Muscle of leg (tissue), 11 donors: Measurements from ENCODE around the gene THOC5. TPM values are rescaled to one million over a fixed set of nuclear protein-coding genes. Genes with fewer than 3 reads are reported as not detected.

Experiments
- DNase-seq: peaks from one replicate; pipeline ENCODE4 v3.0.0; 2013
- H3K27ac ChIP-seq: one replicate; pipeline ENCODE4 v1.5.1; 2013; ENCODE audit warnings: mild to moderate bottlenecking, low read length, control low read depth
- H3K27me3 ChIP-seq: one replicate; pipeline ENCODE4 v1.6.1; 2013; ENCODE audit warnings: low read length; ENCODE audit not compliant: control insufficient read depth, insufficient read depth
- H3K36me3 ChIP-seq: one replicate; pipeline ENCODE4 v1.6.1; 2013; ENCODE audit warnings: low read length; ENCODE audit not compliant: control insufficient read depth, insufficient read depth
- H3K4me1 ChIP-seq: one replicate; pipeline ENCODE4 v1.6.1; 2013; ENCODE audit warnings: low read length; ENCODE audit not compliant: control insufficient read depth, insufficient read depth
- H3K4me3 ChIP-seq: one replicate; pipeline ENCODE4 v1.5.1; 2013; ENCODE audit warnings: low read length, control low read depth
- H3K9me3 ChIP-seq: replicated peaks from 2 replicates; pipeline ENCODE4 v1.6.1; 2013; ENCODE audit warnings: low read depth, low read length; ENCODE audit not compliant: control insufficient read depth
- WGBS: methylation state at CpG from one replicate; pipeline ENCODE4 v1.1.5; 2013; ENCODE audit warnings: missing lambda C conversion rate; ENCODE audit not compliant: insufficient coverage; 5-methylcytosine and 5-hydroxymethylcytosine counted together
- polyA plus RNA-seq, 8 donors: library from polyadenylated mRNA; unstranded; fragments of 120-200 nt; gene quantifications; one replicate each; pipeline versions ENCODE4 v1.2.1 to v1.2.3, GENCODE V29; 2013; ENCODE audit warnings: inconsistent platforms in 1 of 8, low replicate concordance in 1 of 8; ENCODE audit not compliant: insufficient read length in 8 of 8, insufficient read depth in 1 of 8
- total RNA-seq: library from RNA; stranded (reverse); fragments of 120-200 nt; gene quantifications from one replicate; pipeline ENCODE4 v1.2.4, GENCODE V29; 2013

THOC5 gene
- total and polyA plus RNA-seq, 9 donors: 18.9 to 28.4 (median 22.3) TPM

- no peak for DNase-seq
- H3K9me3 ChIP-seq: no peaks in the 10 kb centered on the region
- no peaks in the 10 kb centered on the region for H3K36me3 ChIP-seq
- no peak within 1 kb of the TSS for H3K27ac ChIP-seq
- peak within 1 kb of the TSS; percentile 19 for H3K4me3 ChIP-seq
- H3K4me1 ChIP-seq: peaks cover 17% of the 10 kb centered on the region
- WGBS: 3% methylated on average over 47 of the region's 48 CpGs
- H3K27me3 ChIP-seq: peaks cover 64% of the 10 kb centered on the region
These were observed 73.9 kb downstream of the THOC5 start, which contains the start of gene NEFH for GRCh38 chr22:29479417-29480261. TSS of gene NEFH (plus strand) at chr22:29480218. CDS start at chr22:29480263, 45 bp downstream.

- peaks cover 17% of the 10 kb centered on the region for H3K4me1 ChIP-seq
- H3K4me3 ChIP-seq: no peak overlapping the region
- no peaks in the 10 kb centered on the region for H3K36me3 ChIP-seq
- H3K27ac ChIP-seq: no peak overlapping the region
- no peaks in the 10 kb centered on the region for H3K9me3 ChIP-seq
- DNase-seq: peak; percentile 40
- H3K27me3 ChIP-seq: peaks cover 64% of the 10 kb centered on the region
- whole genome bisulfite sequencing: 5% methylated on average over 13 of the region's 21 CpGs
These were observed 75.0 kb downstream of the THOC5 start for GRCh38 chr22:29478326-29479276.

GRCh38 chr22:29477723-29478318 lies 75.7 kb downstream of the THOC5 start:
- H3K27me3 ChIP-seq: peaks cover 67% of the 10 kb centered on the region
- peaks cover 17% of the 10 kb centered on the region for H3K4me1 ChIP-seq
- no peaks in the 10 kb centered on the region for H3K36me3 ChIP-seq
- no peak overlapping the region for H3K27ac ChIP-seq
- no peak for DNase-seq
- no peak overlapping the region for H3K4me3 ChIP-seq
- no CpG with 5 or more reads among the region's 4 CpGs for WGBS
- no peaks in the 10 kb centered on the region for H3K9me3 ChIP-seq

- Histone ChIP-seq H3K27ac (no peak overlapping the region), H3K9me3 (no peaks in the 10 kb centered on the region), H3K4me1 (peaks cover 9% of the 10 kb centered on the region), H3K36me3 (no peaks in the 10 kb centered on the region), H3K27me3 (peaks cover 59% of the 10 kb centered on the region), H3K4me3 (no peak overlapping the region)
- DNase-seq: no peak
- WGBS: 16% methylated on average over 3 of the region's 6 CpGs
These were observed 77.4 kb downstream of the THOC5 start for GRCh38 chr22:29476116-29476515.

- 88% methylated on average over 5 of the region's 8 CpGs for WGBS
- Histone ChIP-seq H3K36me3 (no peaks in the 10 kb centered on the region), H3K27ac (no peak overlapping the region), H3K27me3 (peaks cover 60% of the 10 kb centered on the region), H3K4me1 (peaks cover 8% of the 10 kb centered on the region), H3K4me3 (no peak overlapping the region), H3K9me3 (no peaks in the 10 kb centered on the region)
- DNase-seq: no peak
These were observed 78.0 kb downstream of the THOC5 start for GRCh38 chr22:29475550-29475949.

GRCh38 chr22:29473001-29473400 lies 80.6 kb downstream of the THOC5 start:
- Histone ChIP-seq H3K27me3 (peaks cover 55% of the 10 kb centered on the region), H3K4me3 (no peak overlapping the region), H3K27ac (no peak overlapping the region), H3K4me1 (peaks cover 8% of the 10 kb centered on the region), H3K9me3 (no peaks in the 10 kb centered on the region), H3K36me3 (no peaks in the 10 kb centered on the region)
- WGBS: 74% methylated on average over 5 of the region's 5 CpGs
- DNase-seq: no peak

GRCh38 chr22:29470159-29470855 lies 83.2 kb downstream of the THOC5 start:
- WGBS: 6% methylated on average over 45 of the region's 54 CpGs
- peak overlapping the region; percentile 3 for H3K4me3 ChIP-seq

GRCh38 chr22:29469755-29470154 lies 83.8 kb downstream of the THOC5 start:
- H3K36me3 ChIP-seq: no peaks in the 10 kb centered on the region
- DNase-seq: no peak
- WGBS: 42% methylated on average over 7 of the region's 9 CpGs
- H3K27me3 ChIP-seq: peaks cover 45% of the 10 kb centered on the region
- H3K4me3 ChIP-seq: no peak overlapping the region
- H3K9me3 ChIP-seq: no peaks in the 10 kb centered on the region
- no peak overlapping the region for H3K27ac ChIP-seq
- peaks cover 8% of the 10 kb centered on the region for H3K4me1 ChIP-seq

More at GRCh38 chr22:29470159-29470855, 83.2 kb downstream of the THOC5 start:
- Histone ChIP-seq H3K27ac (no peak overlapping the region), H3K4me1 (peaks cover 8% of the 10 kb centered on the region), H3K27me3 (peaks cover 45% of the 10 kb centered on the region), H3K9me3 (no peaks in the 10 kb centered on the region), H3K36me3 (no peaks in the 10 kb centered on the region)
- DNase-seq: peak; percentile 57

GRCh38 chr22:29464581-29464980 lies 89.0 kb downstream of the THOC5 start:
- H3K36me3 ChIP-seq: no peaks in the 10 kb centered on the region
- no peak overlapping the region for H3K4me3 ChIP-seq
- no peaks in the 10 kb centered on the region for H3K4me1 ChIP-seq
- whole genome bisulfite sequencing: 58% methylated on average over 5 of the region's 7 CpGs
- H3K9me3 ChIP-seq: no peaks in the 10 kb centered on the region
- peaks cover 15% of the 10 kb centered on the region for H3K27me3 ChIP-seq
- H3K27ac ChIP-seq: no peak overlapping the region
- no peak for DNase-seq
